A549 treated with CpdA at 1 μM for 4 hours (cell line): Measurements from ENCODE around the gene ACAP2. TPM values are rescaled to one million over a fixed set of nuclear protein-coding genes. Genes with fewer than 3 reads are reported as not detected.

ENCODE experiments used
- total RNA-seq: library from RNA; stranded (reverse); fragments of 200-300 nt; extraction: Qiagen RNA extraction; gene quantifications from 5 replicates; pipeline ENCODE4 v1.2.3, GENCODE V29; 2022; ENCODE audit warnings: low read depth

Gene ACAP2
- 6.1 to 10.1 TPM (median 7.6 TPM) in 5 replicates for total RNA-seq

DNA sequence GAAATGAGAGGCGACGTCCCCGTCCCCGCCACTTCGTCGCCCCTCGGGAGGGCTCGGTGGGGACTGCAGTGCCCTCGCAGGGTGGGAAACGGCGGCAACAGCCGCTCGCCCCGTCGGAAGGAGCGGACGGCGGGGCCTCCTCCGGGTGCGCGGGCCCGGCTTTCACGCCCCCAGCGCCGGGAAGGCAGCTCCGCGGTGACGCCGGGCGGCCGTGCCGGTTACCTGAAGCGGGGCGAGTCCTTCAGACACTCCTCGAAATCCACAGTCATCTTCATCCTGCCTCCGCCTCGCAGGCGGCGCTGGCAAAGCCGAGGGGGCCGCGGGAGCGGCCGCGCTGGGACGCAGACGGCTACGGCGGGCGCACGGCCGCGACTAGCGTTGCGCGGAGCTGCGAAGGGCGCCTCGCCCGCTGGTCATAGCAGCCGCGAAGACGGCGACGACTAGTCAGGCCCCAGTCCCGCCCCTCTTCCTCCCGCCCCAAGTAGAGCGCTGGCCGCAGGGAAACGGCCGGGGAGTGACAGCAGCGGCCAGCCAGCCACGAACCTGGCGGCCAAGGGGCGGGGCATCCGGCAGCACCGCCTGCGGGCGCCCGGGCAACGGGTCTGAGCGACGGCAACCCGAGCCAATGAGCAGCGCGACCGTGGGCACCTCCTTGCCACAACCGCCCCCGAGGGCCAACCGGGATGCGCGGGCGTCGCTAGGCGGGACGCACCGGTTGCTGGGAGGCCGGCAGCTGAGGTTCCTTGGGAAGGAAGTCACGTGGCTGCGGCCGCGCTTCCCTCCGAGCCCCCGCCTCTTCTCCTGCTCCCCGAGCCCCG lies at the start of gene ACAP2:
Gene ACAP2 (minus strand): TSS at position 448 of the 818 bp plus-strand sequence. CDS start 173 bp downstream, at position 275.

GRCh38 chr3:195270817-195271409 lies 171.9 kb downstream of the ACAP2 start, which contains the start of gene XXYLT1:
XXYLT1 (minus strand) TSS chr3:195271159; CDS start chr3:195271058, 101 bp downstream.

Other genes with a start within 250 kb of the ACAP2 start
- 10.3 to 13.1 TPM (median 12.2 TPM) in 5 replicates for gene XXYLT1, start 171.9 kb downstream of the ACAP2 start, total RNA-seq
- gene PPP1R2, start 100.3 kb upstream of the ACAP2 start, total RNA-seq = 14.0 to 16.4 TPM (median 15.6 TPM) in 5 replicates
- gene APOD, start 140.9 kb upstream of the ACAP2 start, total RNA-seq = 0.51 to 0.81 TPM (median 0.59 TPM) in 5 replicates